Neural cell (in vitro differentiated cells): ENCODE results near the gene CD1E. TPM values are rescaled to one million over a fixed set of nuclear protein-coding genes. Genes with fewer than 3 reads are reported as not detected.

Experiments used
- H2AFZ ChIP-seq: fragments of 200-600, 300-800 bp; sonication (generic), shearing (Covaris generic); 2 replicates; pipeline ENCODE4 v1.6.0; 2014; ENCODE audit warnings: low read depth, mild to moderate bottlenecking, antibody characterized with exemption, low read length, moderate library complexity
- H3F3A ChIP-seq: fragments of 200-600 bp; shearing (Covaris generic); 2 replicates; pipeline ENCODE4 v1.6.1; 2016; ENCODE audit warnings: mild to moderate bottlenecking, moderate library complexity, mixed read lengths, antibody characterized with exemption, low read length; ENCODE audit not compliant: insufficient read depth, poor library complexity, severe bottlenecking
- H3K27ac ChIP-seq: fragments of 200-600, 300-800 bp; sonication (generic), shearing (Covaris generic); 2 replicates; pipeline ENCODE4 v1.5.1; 2014; ENCODE audit warnings: mild to moderate bottlenecking, low read length, moderate library complexity
- H3K27me3 ChIP-seq: fragments of 300-800, 200-600 bp; sonication (generic), shearing (Covaris generic); 2 replicates; pipeline ENCODE4 v1.6.0; 2014; ENCODE audit warnings: mild to moderate bottlenecking, low read depth, low read length, moderate library complexity; ENCODE audit not compliant: insufficient read depth
- H3K36me3 ChIP-seq: fragments of 300-800, 200-600 bp; sonication (generic), shearing (Covaris generic); 2 replicates; pipeline ENCODE4 v1.5.1; 2014; ENCODE audit warnings: mild to moderate bottlenecking, antibody characterized with exemption, low read length, moderate library complexity; ENCODE audit not compliant: insufficient read depth
- H3K4me2 ChIP-seq: fragments of 300-800, 200-600 bp; sonication (generic), shearing (Covaris generic); 2 replicates; pipeline ENCODE4 v1.6.0; 2014; ENCODE audit warnings: mild to moderate bottlenecking, low read length
- H3K4me3 ChIP-seq: fragments of 300-800, 200-600 bp; sonication (generic), shearing (Covaris generic); 2 replicates; pipeline ENCODE4 v1.5.1; 2014; ENCODE audit warnings: mild to moderate bottlenecking, low read length, moderate library complexity
- H3K79me2 ChIP-seq: fragments of 200-600 bp; shearing (Covaris generic); replicated peaks from 2 replicates; pipeline ENCODE4 v1.6.0; 2014; ENCODE audit warnings: mild to moderate bottlenecking, low read length, moderate library complexity; ENCODE audit not compliant: insufficient read depth
- H3K9ac ChIP-seq: fragments of 300-800, 200-600 bp; sonication (generic), shearing (Covaris generic); 2 replicates; pipeline ENCODE4 v1.6.1; 2016; ENCODE audit warnings: mild to moderate bottlenecking, low read length, mixed read lengths
- H3K9me2 ChIP-seq: fragments of 200-600 bp; shearing (Covaris generic); 2 replicates; pipeline ENCODE4 v1.6.1; 2016; ENCODE audit warnings: mild to moderate bottlenecking, low read length, mixed read lengths; ENCODE audit not compliant: insufficient read depth
- H3K9me3 ChIP-seq: fragments of 200-600, 300-800 bp; sonication (generic), shearing (Covaris generic); 2 replicates; pipeline ENCODE4 v1.6.1; 2016; ENCODE audit warnings: mild to moderate bottlenecking, mixed run types, low read length, moderate library complexity, mixed read lengths
- H4K20me1 ChIP-seq: fragments of 200-600 bp; shearing (Covaris generic); 2 replicates; pipeline ENCODE4 v1.6.1; 2016; ENCODE audit warnings: mild to moderate bottlenecking, mixed run types; ENCODE audit not compliant: insufficient read depth
- EP300 ChIP-seq: fragments of 450-650 bp; conservative IDR thresholded peaks from 2 replicates; pipeline ENCODE4 v1.6.1; 2014; ENCODE audit warnings: antibody characterized with exemption, mild to moderate bottlenecking, moderate library complexity; ENCODE audit not compliant: poor library complexity, severe bottlenecking
- EZH2 ChIP-seq: fragments of 200-600, 300-800 bp; shearing (Covaris generic), sonication (generic); IDR thresholded peaks from 2 replicates; pipeline ENCODE4 v1.6.1; 2014; ENCODE audit warnings: antibody characterized with exemption, low read length, borderline replicate concordance, mild to moderate bottlenecking; ENCODE audit not compliant: insufficient read depth, poor library complexity, severe bottlenecking
- MXI1 ChIP-seq: fragments of 450-650 bp; conservative IDR thresholded peaks from 2 replicates; pipeline ENCODE4 v1.6.1; 2014; ENCODE audit warnings: antibody characterized with exemption, mild to moderate bottlenecking; ENCODE audit not compliant: poor library complexity, severe bottlenecking
- POLR2AphosphoS5 ChIP-seq: IDR thresholded peaks from 2 replicates; pipeline ENCODE4 v1.6.1; 2012
- RAD21 ChIP-seq: fragments of 450-650 bp; conservative IDR thresholded peaks from 2 replicates; pipeline ENCODE4 v1.6.1; 2014; ENCODE audit warnings: antibody characterized with exemption, mild to moderate bottlenecking, moderate library complexity
- SMC3 ChIP-seq: fragments of 450-650 bp; conservative IDR thresholded peaks from 2 replicates; pipeline ENCODE4 v1.6.1; 2014; ENCODE audit warnings: antibody characterized with exemption, mild to moderate bottlenecking, moderate library complexity; ENCODE audit not compliant: poor library complexity
- TAF1 ChIP-seq: IDR thresholded peaks from 2 replicates; pipeline ENCODE4 v1.6.1; 2012; ENCODE audit warnings: low read depth
- polyA plus RNA-seq: library from polyadenylated mRNA; depleted of rRNA; stranded (reverse); fragments of >200 nt; gene quantifications from 2 replicates; pipeline ENCODE4 v1.2.3, GENCODE V29; 2014
- TF ChIP-seq, protein P1 (sequence below): IDR thresholded peaks from 2 replicates; pipeline ENCODE4 v1.6.1; 2012; ENCODE audit warnings: borderline replicate concordance
- TF ChIP-seq, protein P2 (sequence below): fragments of 450-650 bp; IDR thresholded peaks from 2 replicates; pipeline ENCODE4 v1.5.1; 2014; ENCODE audit warnings: antibody characterized with exemption, mild to moderate bottlenecking, moderate library complexity; ENCODE audit not compliant: poor library complexity, severe bottlenecking

Gene CD1E
- polyA plus RNA-seq, 1 donor from 2014 or later = not detected

DNA sequence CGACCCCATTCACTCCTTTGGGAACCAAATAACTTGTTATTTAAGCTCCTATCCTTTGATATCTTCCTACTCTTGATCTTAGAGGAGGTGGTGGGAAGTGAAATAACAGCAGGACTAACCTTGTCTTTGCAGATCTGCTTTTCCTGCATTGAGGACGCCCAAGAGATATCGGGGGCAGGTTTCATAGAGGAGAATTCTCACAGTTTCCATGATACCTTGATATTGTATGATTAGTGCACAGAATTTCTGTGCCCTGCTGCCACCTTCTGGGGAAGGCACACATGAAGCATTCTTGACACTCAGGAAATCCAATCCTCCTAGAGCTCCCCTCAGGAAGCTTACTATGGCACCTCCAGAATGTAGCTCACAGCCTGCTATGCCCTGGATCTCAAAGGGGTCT, 24.0 kb upstream of the CD1E start:
- Histone ChIP-seq H3K4me2 (no peak overlapping the region), H3K79me2 (no peaks in the 10 kb centered on the region), H3K4me3 (no peak overlapping the region), H2AFZ (no peak overlapping the region), H3K9me2 (no peaks in the 10 kb centered on the region), H3F3A (no peaks in the 10 kb centered on the region), H3K36me3 (no peaks in the 10 kb centered on the region), H3K27ac (no peak overlapping the region), H3K27me3 (no peaks in the 10 kb centered on the region), H4K20me1 (no peaks in the 10 kb centered on the region), H3K9me3 (no peaks in the 10 kb centered on the region), H3K9ac (no peak overlapping the region)
- TF ChIP-seq EP300 (no peak), SMC3 (no peak), MXI1 (no peak), EZH2 (no peak), RAD21 (no peak), POLR2AphosphoS5 (no peak), TAF1 (no peak)
- TF ChIP-seq, protein P1, sequence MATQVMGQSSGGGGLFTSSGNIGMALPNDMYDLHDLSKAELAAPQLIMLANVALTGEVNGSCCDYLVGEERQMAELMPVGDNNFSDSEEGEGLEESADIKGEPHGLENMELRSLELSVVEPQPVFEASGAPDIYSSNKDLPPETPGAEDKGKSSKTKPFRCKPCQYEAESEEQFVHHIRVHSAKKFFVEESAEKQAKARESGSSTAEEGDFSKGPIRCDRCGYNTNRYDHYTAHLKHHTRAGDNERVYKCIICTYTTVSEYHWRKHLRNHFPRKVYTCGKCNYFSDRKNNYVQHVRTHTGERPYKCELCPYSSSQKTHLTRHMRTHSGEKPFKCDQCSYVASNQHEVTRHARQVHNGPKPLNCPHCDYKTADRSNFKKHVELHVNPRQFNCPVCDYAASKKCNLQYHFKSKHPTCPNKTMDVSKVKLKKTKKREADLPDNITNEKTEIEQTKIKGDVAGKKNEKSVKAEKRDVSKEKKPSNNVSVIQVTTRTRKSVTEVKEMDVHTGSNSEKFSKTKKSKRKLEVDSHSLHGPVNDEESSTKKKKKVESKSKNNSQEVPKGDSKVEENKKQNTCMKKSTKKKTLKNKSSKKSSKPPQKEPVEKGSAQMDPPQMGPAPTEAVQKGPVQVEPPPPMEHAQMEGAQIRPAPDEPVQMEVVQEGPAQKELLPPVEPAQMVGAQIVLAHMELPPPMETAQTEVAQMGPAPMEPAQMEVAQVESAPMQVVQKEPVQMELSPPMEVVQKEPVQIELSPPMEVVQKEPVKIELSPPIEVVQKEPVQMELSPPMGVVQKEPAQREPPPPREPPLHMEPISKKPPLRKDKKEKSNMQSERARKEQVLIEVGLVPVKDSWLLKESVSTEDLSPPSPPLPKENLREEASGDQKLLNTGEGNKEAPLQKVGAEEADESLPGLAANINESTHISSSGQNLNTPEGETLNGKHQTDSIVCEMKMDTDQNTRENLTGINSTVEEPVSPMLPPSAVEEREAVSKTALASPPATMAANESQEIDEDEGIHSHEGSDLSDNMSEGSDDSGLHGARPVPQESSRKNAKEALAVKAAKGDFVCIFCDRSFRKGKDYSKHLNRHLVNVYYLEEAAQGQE = no peak
- TF ChIP-seq, protein P2, sequence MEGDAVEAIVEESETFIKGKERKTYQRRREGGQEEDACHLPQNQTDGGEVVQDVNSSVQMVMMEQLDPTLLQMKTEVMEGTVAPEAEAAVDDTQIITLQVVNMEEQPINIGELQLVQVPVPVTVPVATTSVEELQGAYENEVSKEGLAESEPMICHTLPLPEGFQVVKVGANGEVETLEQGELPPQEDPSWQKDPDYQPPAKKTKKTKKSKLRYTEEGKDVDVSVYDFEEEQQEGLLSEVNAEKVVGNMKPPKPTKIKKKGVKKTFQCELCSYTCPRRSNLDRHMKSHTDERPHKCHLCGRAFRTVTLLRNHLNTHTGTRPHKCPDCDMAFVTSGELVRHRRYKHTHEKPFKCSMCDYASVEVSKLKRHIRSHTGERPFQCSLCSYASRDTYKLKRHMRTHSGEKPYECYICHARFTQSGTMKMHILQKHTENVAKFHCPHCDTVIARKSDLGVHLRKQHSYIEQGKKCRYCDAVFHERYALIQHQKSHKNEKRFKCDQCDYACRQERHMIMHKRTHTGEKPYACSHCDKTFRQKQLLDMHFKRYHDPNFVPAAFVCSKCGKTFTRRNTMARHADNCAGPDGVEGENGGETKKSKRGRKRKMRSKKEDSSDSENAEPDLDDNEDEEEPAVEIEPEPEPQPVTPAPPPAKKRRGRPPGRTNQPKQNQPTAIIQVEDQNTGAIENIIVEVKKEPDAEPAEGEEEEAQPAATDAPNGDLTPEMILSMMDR = no peak

DNA sequence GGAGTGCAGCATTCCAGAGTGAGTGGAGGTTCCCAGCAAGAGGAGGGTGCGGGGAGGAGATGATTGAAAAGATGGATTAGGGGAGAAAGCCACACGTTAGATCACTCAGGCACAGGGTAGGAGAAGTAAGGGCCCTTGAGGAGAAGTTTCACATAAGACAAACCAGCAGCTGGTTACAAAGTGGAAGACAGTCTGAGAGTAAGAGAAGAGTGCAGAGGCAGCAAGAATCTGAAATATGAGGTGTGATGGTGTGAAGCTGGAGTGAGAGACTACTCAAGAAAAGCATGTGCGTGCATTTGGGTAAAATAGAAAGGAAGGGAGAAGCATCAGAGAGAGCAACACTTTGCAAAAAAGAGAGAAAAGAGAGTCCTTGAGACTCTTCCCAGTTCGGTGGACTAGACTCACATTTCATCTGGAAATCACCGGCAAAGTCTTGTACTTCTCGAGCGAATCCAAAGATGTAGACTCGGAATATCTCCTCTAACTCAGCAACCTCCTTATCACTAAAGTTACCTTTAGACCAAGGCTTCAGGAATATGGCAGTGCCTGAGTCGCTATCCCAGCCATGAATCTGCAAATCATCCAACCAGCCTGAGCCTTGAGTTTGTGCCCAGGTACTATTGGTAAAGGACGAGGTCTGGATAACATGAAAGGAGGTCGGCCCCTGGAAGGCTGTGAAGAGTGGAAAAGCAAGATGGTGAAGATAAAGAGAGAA, 23.1 kb upstream of the CD1E start:
- no peaks in the 10 kb centered on the region for H4K20me1 ChIP-seq
- no peaks in the 10 kb centered on the region for H3F3A ChIP-seq
- no peaks in the 10 kb centered on the region for H3K9me2 ChIP-seq

More for the DNA sequence above, 23.1 kb upstream of the CD1E start:
- H3K4me2 ChIP-seq = no peak overlapping the region
- H2AFZ ChIP-seq = no peak overlapping the region
- H3K27me3 ChIP-seq = no peaks in the 10 kb centered on the region
- no peak overlapping the region for H3K4me3 ChIP-seq
- no peak overlapping the region for H3K27ac ChIP-seq
- no peaks in the 10 kb centered on the region for H3K79me2 ChIP-seq
- TF ChIP-seq TAF1 (no peak), POLR2AphosphoS5 (no peak), SMC3 (no peak), EP300 (no peak)
- TF ChIP-seq, protein P2 = no peak
- TF ChIP-seq, protein P1 = no peak
- no peaks in the 10 kb centered on the region for H3K9me3 ChIP-seq
- no peaks in the 10 kb centered on the region for H3K36me3 ChIP-seq
- no peak overlapping the region for H3K9ac ChIP-seq
